ENCODE results near the gene TIAM1.

- TF ChIP-seq CTCF (conservative IDR thresholded peaks at IDR 0.05 in 1 of 2, IDR thresholded peaks at IDR 0.05 in 1 of 2; ENCODE audit: extremely low read depth in 1 of 2, insufficient read depth in 1 of 2, low read depth in 1 of 2, low read length in 2 of 2), result no peak
- TF ChIP-seq EZH2 (IDR thresholded peaks at IDR 0.05; ENCODE audit: borderline replicate concordance, low read length), result no peak
These were observed 95.5 kb downstream of the TIAM1 start for GRCh38 chr21:31248598-31248997.

Measured in mammary epithelial cell (primary cell).